Measurements from ENCODE around the gene TAP2. TPM values are rescaled to one million over a fixed set of nuclear protein-coding genes. Genes with fewer than 3 reads are reported as not detected.

TAP2 gene
- total RNA-seq, 2 experiments from 2014 or later = 178 to 199 TPM

- CTCF ChIA-PET = interaction anchor here (0.6 to 8.1 kb wide), 6 partner anchors 11 to 126 kb away, joined by 3 to 68 read pairs (median 12); partner anchors contain the start of genes PSMB8 and TAP2
Observed at GRCh38 chr6:32858194-32858593, 19.7 kb upstream of the TAP2 start.

GRCh38 chr6:32857156-32857891 lies 18.8 kb upstream of the TAP2 start:
- POLR2A ChIA-PET = interaction anchor here (0.6 to 1.0 kb wide), 4 partner anchors 10 to 116 kb away, joined by 3 read pairs; no protein-coding TSS in a partner anchor
- CTCF ChIA-PET = interaction anchor here (0.6 to 8.1 kb wide), 7 partner anchors 12 to 127 kb away, joined by 3 to 68 read pairs (median 5); partner anchors contain the start of genes PSMB8 and TAP2

More at GRCh38 chr6:32858194-32858593, 19.7 kb upstream of the TAP2 start:
- POLR2A ChIA-PET = interaction anchor here (1.0 kb wide), 1 partner anchor 9 kb away, joined by 3 read pairs; no protein-coding TSS in a partner anchor

- ChIA-PET CTCF (interaction anchor here (0.7 to 8.1 kb wide), 6 partner anchors 13 to 129 kb away, joined by 3 to 146 read pairs (median 6); partner anchors contain the start of genes HLA-DMA, PSMB8 and TAP2), POLR2A (interaction anchor here (0.6 to 4.0 kb wide), 7 partner anchors 10 to 691 kb away, joined by 3 to 75 read pairs (median 15); partner anchors contain the start of genes HLA-DMA, PSMB8 and TAP2)
Observed at GRCh38 chr6:32855467-32856174, 17.1 kb upstream of the TAP2 start.

- ChIA-PET CTCF (interaction anchor here (0.7 to 8.1 kb wide), 7 partner anchors 13 to 130 kb away, joined by 3 to 146 read pairs (median 4); partner anchors contain the start of genes HLA-DMA, PSMB8 and TAP2), POLR2A (interaction anchor here (0.6 to 4.0 kb wide), 9 partner anchors 9 to 690 kb away, joined by 3 to 75 read pairs (median 6); partner anchors contain the start of genes HLA-DMA, PSMB8 and TAP2)
Observed at GRCh38 chr6:32854376-32855178, 16.0 kb upstream of the TAP2 start.

- ChIA-PET CTCF (interaction anchor here (1.0 to 8.1 kb wide), 8 partner anchors 12 to 129 kb away, joined by 3 to 146 read pairs (median 4); partner anchors contain the start of genes PSMB8 and TAP2), POLR2A (interaction anchor here (0.7 to 4.0 kb wide), 8 partner anchors 8 to 453 kb away, joined by 3 to 75 read pairs (median 10); partner anchors contain the start of genes HLA-DMA, PSMB8 and TAP2)
Observed at GRCh38 chr6:32853541-32854375, 15.2 kb upstream of the TAP2 start, which contains the start of the genes PSMB9 and TAP1. Gene PSMB9, plus strand, starts transcription at chr6:32854192. Its CDS starts 38 bp downstream, at chr6:32854230. Gene TAP1, minus strand, starts transcription at chr6:32853704. Its CDS starts 68 bp downstream, at chr6:32853636.

GRCh38 chr6:32852844-32853540 lies 14.5 kb upstream of the TAP2 start:
- POLR2A ChIA-PET = interaction anchor here (0.9 to 4.0 kb wide), 5 partner anchors 8 to 120 kb away, joined by 3 to 75 read pairs (median 48); partner anchors contain the start of genes PSMB8 and TAP2
- CTCF ChIA-PET = interaction anchor here (1.1 to 8.1 kb wide), 6 partner anchors 11 to 130 kb away, joined by 3 to 146 read pairs (median 4); partner anchors contain the start of genes PSMB8 and TAP2

- POLR2A ChIA-PET = interaction anchor here (1.7 to 4.0 kb wide), 4 partner anchors 7 to 120 kb away, joined by 11 to 75 read pairs (median 58); partner anchors contain the start of genes PSMB8 and TAP2
- CTCF ChIA-PET = interaction anchor here (3.6 to 8.1 kb wide), 3 partner anchors 10 to 17 kb away, joined by 39 to 146 read pairs (median 68); partner anchors contain the start of genes PSMB8 and TAP2
Observed at GRCh38 chr6:32852018-32852843, 13.7 kb upstream of the TAP2 start.

- POLR2A ChIA-PET = interaction anchor here (1.7 kb wide), 1 partner anchor 13 kb away, joined by 11 read pairs; the partner anchor contains the start of gene TAP2
- CTCF ChIA-PET = interaction anchor here (0.9 to 3.6 kb wide), 3 partner anchors 9 to 17 kb away, joined by 3 to 39 read pairs (median 3); partner anchors contain the start of gene TAP2
Observed at GRCh38 chr6:32851025-32851424, 12.5 kb upstream of the TAP2 start.

GRCh38 chr6:32849126-32849525 lies 10.6 kb upstream of the TAP2 start:
- ChIA-PET CTCF (interaction anchor here (3.6 kb wide), 1 partner anchor 10 kb away, joined by 39 read pairs; the partner anchor contains the start of gene TAP2), POLR2A (interaction anchor here (0.7 kb wide), 1 partner anchor 123 kb away, joined by 4 read pairs; no protein-coding TSS in a partner anchor)

- CTCF ChIA-PET = interaction anchor here (0.6 to 1.9 kb wide), 2 partner anchors 9 to 1291 kb away, joined by 3 to 7 read pairs; partner anchors contain the start of gene TAP2
- POLR2A ChIA-PET = no interaction called here
Observed at GRCh38 chr6:32847795-32848194, 9.3 kb upstream of the TAP2 start.

GRCh38 chr6:32847004-32847403 lies 8.5 kb upstream of the TAP2 start:
- ChIA-PET POLR2A (interaction anchor here (3.5 kb wide), 1 partner anchor 8 kb away, joined by 67 read pairs; the partner anchor contains the start of genes PSMB9 and TAP1), CTCF (interaction anchor here (0.6 to 10.6 kb wide), 4 partner anchors 8 to 1290 kb away, joined by 3 to 146 read pairs (median 6); partner anchors contain the start of genes PSMB9, TAP1 and TAP2)

GRCh38 chr6:32845384-32845884 lies 6.9 kb upstream of the TAP2 start:
- ChIA-PET CTCF (interaction anchor here (1.1 to 10.6 kb wide), 8 partner anchors 9 to 126 kb away, joined by 3 to 146 read pairs (median 6); partner anchors contain the start of genes PSMB9 and TAP1), POLR2A (interaction anchor here (0.6 to 3.5 kb wide), 7 partner anchors 7 to 327 kb away, joined by 3 to 67 read pairs (median 8); partner anchors contain the start of genes PSMB9, TAP1 and TAP2)

GRCh38 chr6:32844839-32845383 lies 6.4 kb upstream of the TAP2 start:
- ChIA-PET POLR2A (interaction anchor here (0.6 to 3.5 kb wide), 8 partner anchors 10 to 480 kb away, joined by 3 to 67 read pairs (median 6); partner anchors contain the start of genes PSMB9 and TAP1), CTCF (interaction anchor here (1.0 to 10.6 kb wide), 9 partner anchors 10 to 127 kb away, joined by 3 to 146 read pairs (median 6); partner anchors contain the start of genes PSMB9 and TAP1)
